ENCODE measurements around the gene KLHL29.

DNA sequence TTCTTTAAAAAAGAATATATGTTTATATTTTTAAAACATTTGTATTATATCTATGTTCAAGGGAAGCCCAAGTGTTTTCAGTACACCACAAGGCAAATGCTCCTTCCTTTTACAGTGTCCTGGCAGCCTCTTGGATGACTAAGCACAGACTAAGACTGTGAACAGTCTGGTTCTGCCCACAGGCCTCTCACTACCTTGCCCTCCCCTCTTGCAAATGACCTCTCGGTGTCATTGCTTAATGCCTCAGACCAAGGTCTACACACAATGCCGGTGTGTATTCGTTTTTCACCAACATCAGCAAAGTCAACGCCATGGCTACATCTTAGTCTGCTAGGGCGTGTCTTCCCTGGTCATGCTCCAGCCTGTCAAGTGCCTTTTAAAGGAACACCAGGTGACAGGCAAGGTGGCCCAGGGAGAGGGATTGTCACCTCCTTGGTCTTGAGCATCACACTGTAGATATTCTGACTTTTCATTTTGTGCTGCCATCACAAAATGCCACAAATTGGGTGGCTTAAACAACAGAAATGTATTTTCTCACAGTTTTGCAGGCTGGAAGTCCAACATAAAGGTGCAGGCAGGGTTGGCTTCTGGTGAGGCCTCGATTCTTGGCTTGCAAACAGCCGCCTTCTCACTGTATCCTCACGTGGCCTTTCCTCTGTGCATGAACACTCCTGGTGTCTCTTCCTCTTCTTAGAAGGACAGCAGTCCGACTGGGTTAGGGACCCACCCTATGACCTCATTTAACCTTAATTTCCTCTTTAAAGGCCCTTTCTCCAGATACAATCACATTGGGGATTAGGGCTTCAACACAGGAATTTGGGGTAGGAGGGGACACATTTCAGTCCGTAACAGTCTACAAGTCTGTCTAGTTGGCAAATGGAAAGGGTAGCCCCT, 266.5 kb downstream of the KLHL29 start:
- TF ChIP-seq, protein P1, sequence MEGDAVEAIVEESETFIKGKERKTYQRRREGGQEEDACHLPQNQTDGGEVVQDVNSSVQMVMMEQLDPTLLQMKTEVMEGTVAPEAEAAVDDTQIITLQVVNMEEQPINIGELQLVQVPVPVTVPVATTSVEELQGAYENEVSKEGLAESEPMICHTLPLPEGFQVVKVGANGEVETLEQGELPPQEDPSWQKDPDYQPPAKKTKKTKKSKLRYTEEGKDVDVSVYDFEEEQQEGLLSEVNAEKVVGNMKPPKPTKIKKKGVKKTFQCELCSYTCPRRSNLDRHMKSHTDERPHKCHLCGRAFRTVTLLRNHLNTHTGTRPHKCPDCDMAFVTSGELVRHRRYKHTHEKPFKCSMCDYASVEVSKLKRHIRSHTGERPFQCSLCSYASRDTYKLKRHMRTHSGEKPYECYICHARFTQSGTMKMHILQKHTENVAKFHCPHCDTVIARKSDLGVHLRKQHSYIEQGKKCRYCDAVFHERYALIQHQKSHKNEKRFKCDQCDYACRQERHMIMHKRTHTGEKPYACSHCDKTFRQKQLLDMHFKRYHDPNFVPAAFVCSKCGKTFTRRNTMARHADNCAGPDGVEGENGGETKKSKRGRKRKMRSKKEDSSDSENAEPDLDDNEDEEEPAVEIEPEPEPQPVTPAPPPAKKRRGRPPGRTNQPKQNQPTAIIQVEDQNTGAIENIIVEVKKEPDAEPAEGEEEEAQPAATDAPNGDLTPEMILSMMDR (conservative IDR thresholded peaks at IDR 0.05) = no peak
- TF ChIP-seq EZH2 (IDR thresholded peaks at IDR 0.05; ENCODE audit: low read depth) = no peak
